Erythroblast (primary cell): ENCODE data around the gene GPR25.

Experiments used
- DNase-seq, 2 experiments: peaks; one replicate each; lab custom pipeline; 2025; lab: John Stamatoyannopoulos, UW
- GATA1 ChIP-seq: IDR thresholded peaks from 2 replicates; pipeline ENCODE4 v1.6.1; 2011; ENCODE audit warnings: low read depth, mild to moderate bottlenecking, control low read depth, low read length, moderate library complexity
- POLR2A ChIP-seq: IDR thresholded peaks from 2 replicates; pipeline ENCODE4 v1.6.1; 2011; ENCODE audit warnings: mild to moderate bottlenecking, low read length

The GPR25 gene

DNA sequence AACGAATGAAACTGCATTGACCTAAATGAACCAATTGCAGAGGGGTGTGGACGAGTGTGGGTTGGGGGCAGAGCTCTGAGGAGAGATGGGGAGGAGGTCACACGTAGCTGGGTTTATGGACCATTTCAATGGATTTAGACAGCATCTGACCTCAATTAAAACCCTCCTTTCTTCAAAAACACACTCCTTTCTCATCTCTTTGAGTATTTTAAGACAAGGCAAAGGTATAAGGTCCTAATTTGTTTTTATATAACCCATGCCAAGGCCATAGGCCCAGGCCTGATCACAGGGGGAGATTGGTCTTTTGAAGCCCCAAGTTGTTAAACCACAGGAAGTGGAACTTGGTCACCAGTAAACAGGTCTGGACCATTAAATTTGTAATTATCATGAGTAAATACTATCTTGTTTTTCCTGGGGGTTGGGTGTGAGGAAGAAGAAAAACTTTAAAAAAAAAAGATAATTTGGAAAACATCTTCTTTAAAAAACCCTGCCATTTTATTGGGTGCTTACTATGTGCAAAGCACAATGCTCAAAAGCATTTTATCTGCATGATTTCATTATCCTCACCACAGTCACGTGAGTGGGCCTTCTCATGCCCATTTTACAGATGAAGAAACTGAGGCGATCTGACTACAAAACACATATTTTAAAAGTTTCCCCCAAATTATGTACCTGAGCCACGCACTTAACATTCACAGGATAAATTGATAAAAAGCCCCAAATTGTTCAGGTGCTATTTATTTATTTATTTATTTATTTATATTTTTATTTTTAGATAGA, 13.0 kb downstream of the GPR25 start:
- no peak for DNase-seq
- TF ChIP-seq GATA1, result no peak
- TF ChIP-seq POLR2A, result no peak

DNA sequence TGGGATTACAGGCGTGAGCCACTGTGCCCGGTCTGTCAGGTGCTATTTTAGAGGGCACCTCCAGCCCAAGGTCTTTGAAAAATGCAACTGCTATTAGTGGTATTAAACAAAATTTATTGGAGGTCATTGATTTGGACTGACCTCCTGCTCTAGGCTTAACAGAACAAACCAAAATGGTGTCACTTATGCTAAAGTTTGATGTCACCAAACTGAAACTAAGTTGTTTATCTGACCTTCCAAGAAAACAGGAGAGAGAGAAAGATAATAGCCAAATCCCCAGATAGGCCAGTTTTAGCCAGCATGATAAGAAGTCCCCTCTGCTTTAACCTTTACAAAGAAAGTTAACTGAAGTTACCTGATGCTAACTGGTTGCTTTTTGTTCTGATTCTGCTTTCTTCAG, 13.8 kb downstream of the GPR25 start:
- peak in 1 of 2 experiments; percentile 41 for DNase-seq
- TF ChIP-seq POLR2A, result no peak
- no peak for TF ChIP-seq GATA1

DNA sequence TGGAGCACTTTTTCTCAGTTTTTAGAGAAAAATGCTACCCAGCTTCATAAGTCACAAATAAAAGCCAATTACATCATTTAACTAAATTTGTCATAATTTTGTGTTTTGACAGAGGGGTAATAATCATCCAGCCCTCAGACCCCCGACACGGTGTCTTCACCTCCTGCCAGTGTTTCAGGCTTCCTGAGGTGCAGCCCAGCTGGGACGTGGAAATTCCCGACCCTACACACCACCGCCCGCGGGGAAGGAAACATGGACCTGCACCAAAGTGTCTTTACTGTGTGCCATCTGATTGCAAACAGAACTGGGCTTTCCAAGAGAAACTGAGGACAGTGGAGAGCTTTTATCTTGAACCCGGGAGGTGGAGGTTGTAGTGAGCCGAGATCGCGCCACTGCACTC, 14.3 kb downstream of the GPR25 start:
- DNase-seq, result no peak

DNA sequence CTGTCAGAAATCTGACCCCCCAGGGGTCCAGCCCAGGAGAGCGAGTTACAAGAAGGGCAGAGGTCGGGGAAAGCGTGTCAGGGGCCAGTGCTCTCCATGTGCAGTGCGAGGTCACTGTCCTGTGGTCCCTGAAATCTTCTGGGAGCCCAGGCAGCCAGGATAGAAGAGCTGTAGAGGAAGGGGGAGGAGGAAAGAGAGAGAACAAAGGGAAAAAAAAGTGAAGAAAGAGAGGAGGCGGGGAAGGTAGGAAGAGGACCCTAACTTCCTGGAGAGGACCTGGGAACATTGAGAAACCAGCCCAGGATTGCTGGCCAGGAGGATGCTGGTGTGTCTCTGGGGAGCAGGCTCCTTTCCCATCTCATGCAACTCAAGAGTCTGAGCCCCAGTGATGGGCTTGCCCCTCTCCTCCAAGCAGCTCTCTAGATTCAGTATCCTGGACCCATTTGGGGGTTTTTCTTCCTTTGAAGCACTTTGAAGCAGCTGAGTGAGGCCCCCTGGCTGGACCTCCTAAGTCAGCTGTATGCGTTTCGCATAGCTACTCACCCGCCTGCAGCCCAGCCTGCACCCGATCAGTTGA, 15.1 kb downstream of the GPR25 start:
- no peak for DNase-seq
- TF ChIP-seq GATA1 (no peak), POLR2A (no peak)

More for the DNA sequence above, 14.3 kb downstream of the GPR25 start:
- TF ChIP-seq GATA1 (no peak), POLR2A (no peak)

DNA sequence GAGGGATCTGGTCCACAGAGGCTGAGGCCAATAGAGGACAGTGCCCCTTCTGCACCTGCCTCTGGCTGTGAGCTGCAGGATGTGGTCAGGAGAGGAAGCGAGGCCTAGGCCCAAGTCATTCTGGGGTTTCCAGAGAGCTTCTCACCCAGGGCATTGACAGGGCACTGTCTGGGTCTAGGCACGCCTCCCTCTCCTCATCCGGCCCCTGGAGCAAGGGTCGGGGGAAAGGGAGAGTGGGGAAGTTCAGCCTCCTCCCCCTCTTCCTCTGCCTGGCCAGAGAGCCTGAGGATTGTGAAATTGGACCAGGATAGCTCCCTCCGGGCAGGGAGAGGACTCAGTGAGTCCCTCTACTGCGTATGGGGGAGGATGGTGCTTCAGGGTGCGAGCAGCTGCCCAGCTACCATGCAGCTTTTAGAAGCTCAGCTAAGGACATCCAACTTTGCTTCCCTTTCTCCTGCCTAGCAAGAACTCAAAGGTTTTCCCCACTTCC, 15.6 kb downstream of the GPR25 start:
- DNase-seq, result no peak
- TF ChIP-seq POLR2A, result no peak
- TF ChIP-seq GATA1, result no peak

DNA sequence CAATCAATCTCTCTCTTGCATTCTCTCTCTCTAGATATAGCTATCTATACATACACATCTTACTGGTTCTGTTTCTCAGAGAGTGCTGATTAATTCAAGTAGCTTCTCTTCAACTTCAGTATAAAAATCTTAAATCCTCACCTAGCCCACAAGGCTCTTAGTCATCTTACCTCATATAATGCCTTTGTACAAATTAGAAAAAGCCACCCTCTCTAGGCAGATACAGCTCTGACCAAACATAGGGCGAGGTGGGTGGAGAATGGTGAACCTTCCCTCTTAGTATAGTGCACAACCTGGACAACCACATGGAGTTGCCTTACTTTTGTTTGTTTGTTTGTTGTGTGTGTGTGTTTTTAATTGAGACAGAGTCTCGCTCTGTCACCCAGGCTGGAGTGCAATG, 16.8 kb downstream of the GPR25 start:
- TF ChIP-seq POLR2A, result no peak
- no peak for TF ChIP-seq GATA1
- DNase-seq, result no peak

DNA sequence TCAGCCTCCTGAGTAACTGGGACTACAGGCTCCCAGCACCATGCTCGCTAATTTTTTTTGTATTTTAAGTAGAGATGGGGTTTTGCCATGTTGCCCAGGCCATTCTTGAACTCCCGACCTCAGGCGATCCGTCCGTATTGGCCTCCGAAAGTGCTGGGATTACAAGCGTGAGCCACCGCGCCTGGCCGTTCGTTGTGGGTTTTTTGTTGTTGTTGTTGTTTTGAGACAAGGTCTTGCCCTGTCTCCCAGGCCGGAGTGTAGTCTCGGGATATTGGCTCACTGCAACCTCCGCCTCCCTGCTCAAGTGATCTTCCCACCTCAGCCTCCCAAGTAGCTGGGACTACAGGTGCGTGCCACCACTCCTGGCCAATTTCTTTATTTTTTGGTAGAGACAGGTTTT, 17.2 kb downstream of the GPR25 start:
- TF ChIP-seq GATA1 (no peak), POLR2A (no peak)
- DNase-seq, result no peak

DNA sequence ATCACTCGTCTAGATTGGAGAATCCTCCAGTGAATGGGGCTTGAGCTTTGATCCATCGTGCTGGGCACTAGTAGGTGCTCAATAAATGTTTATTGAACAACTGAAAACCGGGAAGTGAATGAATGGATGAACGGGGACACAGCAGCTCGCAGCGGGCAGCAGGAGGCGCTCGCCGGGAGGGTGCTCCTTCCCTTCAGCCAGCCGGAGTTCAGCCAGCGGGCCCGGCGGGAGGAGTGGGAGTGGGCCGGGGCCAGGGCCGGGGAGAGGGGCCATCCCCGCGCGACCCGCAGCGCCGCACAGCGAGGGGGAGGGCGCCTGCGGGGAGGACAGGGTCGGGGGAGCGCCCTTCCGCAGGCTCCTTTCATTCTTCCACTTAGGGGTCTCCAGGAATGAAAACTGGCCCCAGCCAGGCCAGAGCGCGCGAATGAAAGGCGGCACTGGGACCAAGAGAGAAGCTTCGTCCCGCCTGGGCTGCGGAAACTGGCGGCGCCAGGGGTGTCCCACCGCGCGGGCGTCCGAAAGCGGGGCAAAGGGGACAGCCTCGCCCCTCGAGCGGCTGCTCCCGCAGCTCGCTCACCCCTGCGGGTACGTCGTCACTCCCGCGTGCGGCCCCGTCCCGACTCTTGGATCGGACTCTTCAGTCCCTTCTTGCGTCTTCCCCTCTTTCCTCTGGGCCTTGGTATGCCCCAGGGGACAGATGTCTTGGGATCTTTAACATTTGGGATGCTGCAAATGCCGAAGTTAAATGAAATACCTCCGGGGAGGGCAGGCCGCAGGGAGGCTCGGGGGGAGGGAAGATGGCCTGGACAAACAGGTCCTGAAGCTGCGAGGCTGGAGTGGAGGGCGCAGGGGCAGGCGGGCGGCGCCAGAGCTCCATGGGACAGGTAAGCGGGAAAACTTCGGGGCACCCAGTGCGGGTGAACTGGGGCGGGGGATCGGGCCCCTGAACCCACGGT, 18.3 kb downstream of the GPR25 start:
- TF ChIP-seq GATA1 (no peak), POLR2A (no peak)
- DNase-seq, result peak in 1 of 2 experiments; percentile 9

DNA sequence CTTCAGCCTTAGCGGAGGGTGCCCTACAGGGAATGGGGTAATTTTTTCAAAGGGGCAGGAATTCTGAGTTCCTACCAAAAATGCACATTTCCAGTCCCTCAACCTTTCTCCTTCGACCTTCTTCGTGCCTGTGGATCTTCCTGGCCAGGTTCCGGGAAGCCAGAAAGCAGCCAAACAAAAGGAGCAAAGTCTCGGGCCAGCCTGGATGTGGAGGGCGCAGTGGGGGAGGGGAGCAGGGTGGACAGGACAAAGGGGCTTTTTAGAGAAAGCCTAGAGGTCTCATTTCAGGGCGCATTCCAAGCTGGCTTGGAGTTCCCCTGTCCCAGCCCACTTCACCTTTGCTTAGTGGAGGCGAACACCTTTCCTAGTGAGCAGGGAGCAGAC, 19.0 kb downstream of the GPR25 start:
- DNase-seq, result no peak
- no peak for TF ChIP-seq GATA1
- no peak for TF ChIP-seq POLR2A

DNA sequence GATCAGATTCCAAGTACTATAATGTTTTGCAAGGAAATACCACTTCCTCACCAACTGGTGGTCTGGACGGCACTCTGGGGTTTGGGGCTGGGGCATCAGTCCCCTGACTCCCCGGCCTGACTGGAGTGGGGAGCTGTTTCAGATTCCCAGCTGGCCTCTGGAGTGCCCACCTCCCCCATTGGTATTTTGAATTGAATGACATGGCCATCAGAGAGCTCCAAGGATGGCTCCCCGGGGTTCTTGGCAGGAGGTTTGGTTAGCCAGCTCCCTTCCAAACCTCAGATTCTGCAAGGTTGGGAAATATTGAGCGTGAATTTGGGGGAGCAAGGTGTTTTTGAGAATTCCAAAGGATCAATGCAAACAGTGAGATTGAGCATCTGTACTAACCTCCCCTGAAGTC, 19.8 kb downstream of the GPR25 start:
- no peak for TF ChIP-seq GATA1
- TF ChIP-seq POLR2A, result no peak
- DNase-seq, result no peak

DNA sequence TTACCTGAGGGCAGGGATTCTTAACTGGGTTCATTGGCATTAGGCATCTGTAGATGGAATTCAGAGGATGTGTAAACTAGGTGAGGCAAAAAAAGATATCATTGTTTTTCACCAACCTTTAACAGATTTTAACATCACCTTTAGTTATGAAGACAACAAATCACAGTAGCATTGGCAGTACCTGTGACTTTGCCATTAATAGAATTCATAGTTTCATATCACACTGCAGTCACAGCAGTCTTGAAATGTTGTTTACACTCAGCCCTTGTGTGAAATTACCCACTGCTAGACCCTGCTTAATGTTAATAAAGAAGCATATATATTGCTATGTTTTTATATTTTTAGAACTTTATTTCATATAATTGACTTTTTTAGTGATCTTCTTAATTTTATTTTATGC, 20.2 kb downstream of the GPR25 start:
- TF ChIP-seq POLR2A (no peak), GATA1 (no peak)
- no peak for DNase-seq

DNA sequence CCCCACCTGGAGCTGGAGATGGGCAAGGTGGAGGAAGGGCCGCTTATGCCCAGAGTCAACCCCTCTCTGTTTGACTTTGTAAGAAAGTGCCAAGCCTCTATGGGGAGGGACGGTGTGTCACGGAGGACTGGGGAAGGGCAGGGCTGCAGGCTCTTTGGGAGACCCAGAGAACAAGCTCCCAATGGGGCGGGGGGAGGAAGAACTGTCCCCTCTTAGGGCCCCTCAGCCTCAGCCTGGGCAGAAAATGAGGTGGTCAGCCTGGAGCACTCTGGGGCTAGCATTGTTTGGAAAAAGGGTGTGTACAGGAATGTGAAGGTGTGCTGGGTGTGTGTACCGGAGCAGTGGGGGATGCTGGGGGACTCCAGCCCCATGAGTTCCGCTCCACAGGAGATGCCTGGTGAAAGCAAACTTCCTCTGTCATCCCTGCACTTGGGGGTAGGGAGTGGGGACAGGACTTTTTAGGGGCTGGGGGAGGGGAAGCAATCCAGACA, 20.7 kb downstream of the GPR25 start:
- no peak for DNase-seq
- TF ChIP-seq GATA1 (no peak), POLR2A (no peak)

DNA sequence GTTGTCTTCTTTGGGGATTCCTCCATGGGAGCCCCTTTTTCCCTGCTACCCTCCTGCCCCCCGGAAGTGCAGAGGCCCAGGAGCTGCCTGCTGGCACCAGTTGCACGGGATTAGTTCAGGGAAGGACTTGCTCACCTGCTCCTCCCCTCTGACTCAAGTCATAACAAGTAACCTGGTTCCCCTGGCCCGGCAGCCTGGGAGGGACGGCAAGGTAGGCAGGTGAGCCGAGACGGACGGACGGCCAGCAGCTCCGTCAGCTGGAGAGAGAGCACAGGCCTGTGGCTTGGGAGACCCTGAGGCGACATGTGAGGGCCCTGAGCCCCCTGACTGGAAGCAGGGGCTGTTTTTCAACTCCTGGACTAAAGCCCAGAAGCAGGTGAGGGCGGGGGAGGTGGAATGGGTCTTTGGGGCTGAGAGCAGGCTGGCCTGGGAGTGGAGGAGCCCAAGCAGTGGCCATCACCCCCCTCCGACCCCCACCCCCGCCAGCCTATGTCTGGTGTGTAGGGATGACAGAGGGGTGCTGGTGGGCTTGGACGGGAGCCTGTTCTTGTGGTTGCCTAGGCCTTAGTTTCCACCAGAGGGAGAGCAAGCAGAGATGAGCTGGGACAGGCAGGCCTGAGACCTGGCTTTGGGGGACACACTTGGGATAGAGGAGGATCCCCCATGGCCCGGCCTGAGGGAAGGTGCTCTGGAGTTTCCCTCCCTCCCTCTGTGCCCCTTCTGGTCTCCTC, 22.1 kb downstream of the GPR25 start, which contains the start of gene INAVA:
TSS of gene INAVA (plus strand) at position 189 of the 731 bp plus-strand sequence. CDS start 3,501 bp downstream, outside the sequence.
- TF ChIP-seq GATA1 (no peak), POLR2A (no peak)
- DNase-seq, result no peak

DNA sequence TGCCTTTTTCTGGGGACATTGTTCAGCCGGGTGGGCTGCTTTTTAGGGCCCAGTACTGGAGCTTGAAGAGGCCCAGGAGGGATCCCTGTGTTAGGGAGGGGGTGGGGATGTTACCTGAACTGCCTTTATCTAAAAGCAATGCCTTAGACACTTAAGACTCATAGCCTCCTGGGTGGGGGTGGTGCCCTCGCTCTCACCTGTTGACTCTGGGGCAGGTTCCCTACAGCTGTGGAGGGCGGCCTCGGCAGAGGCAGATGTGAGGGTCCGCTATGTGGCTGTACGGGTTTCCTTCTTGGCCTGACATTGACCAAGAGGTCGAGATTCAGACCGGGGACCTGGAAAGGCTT, 22.6 kb downstream of the GPR25 start:
- TF ChIP-seq POLR2A, result no peak
- no peak for TF ChIP-seq GATA1
- no peak for DNase-seq
